Ascending aorta (tissue), 2 donors: Measurements from ENCODE around the gene CD8B. TPM values are rescaled to one million over a fixed set of nuclear protein-coding genes. Genes with fewer than 3 reads are reported as not detected.
A peak's percentile ranks its signal among the peaks of the same experiment; 100 is the strongest.
"Not testable (repeated sequence)": the region's sequence is repeated elsewhere in the genome, so short reads cannot be mapped to it uniquely, and the experiment has no call there.

ENCODE experiments used
- DNase-seq, 2 donors: peaks; one replicate each; pipeline ENCODE4 v3.0.0-alpha.2; 2019; ENCODE audit warnings: low spot score in 2 of 2
- H3K27ac ChIP-seq, 2 donors: fragments of 200-600 bp; sonication (generic); one replicate each; pipeline ENCODE4 v1.5.1; 2016 to 2017; ENCODE audit warnings: mild to moderate bottlenecking in 1 of 2
- H3K27me3 ChIP-seq: fragments of 200-600 bp; sonication (generic); one replicate; pipeline ENCODE4 v1.5.1; 2017
- H3K36me3 ChIP-seq, 2 donors: fragments of 200-600 bp; sonication (generic); one replicate each; pipeline ENCODE4 v1.5.1; 2016
- H3K4me1 ChIP-seq, 2 donors: fragments of 200-600 bp; sonication (generic); one replicate each; pipeline ENCODE4 v1.5.1; 2016 to 2017; ENCODE audit warnings: mild to moderate bottlenecking in 1 of 2
- H3K4me3 ChIP-seq, 2 donors: fragments of 200-600 bp; sonication (generic); one replicate each; pipeline ENCODE4 v1.5.1; 2016 to 2017; ENCODE audit warnings: mild to moderate bottlenecking in 1 of 2
- H3K9me3 ChIP-seq, 2 donors: fragments of 200-600 bp; sonication (generic); one replicate each; pipeline ENCODE4 v1.5.1; 2016
- intact Hi-C: fragments of 100-400 bp; cut with DNase I; formaldehyde crosslinking; loops from one replicate; pipeline ENCODE4 v1.15.1; 2023
- total RNA-seq: library from RNA; depleted of rRNA; stranded (reverse); fragments of >200 nt; gene quantifications from one replicate; pipeline ENCODE4 v1.1.0, GENCODE V29; 2016

CD8B gene
- total RNA-seq = not detected

GRCh38 chr2:86861628-86862379 lies at the start of gene CD8B:
Gene CD8B (minus strand): TSS chr2:86861886. CDS start chr2:86861865, 21 bp downstream.
- H3K27me3 ChIP-seq, H3K36me3 ChIP-seq, H3K4me1 ChIP-seq, DNase-seq, H3K9me3 ChIP-seq, intact Hi-C loops, H3K27ac ChIP-seq: not testable (repeated sequence)
- peak within 1 kb of the TSS in 1 of 2 donors; percentile 36 for H3K4me3 ChIP-seq

GRCh38 chr2:86905868-86906267 lies 44.2 kb upstream of the CD8B start:
- H3K4me1 ChIP-seq, intact Hi-C loops: not testable (repeated sequence)

GRCh38 chr2:86900687-86901086 lies 39.0 kb upstream of the CD8B start:
- intact Hi-C loops = not testable (repeated sequence)

More at GRCh38 chr2:86905868-86906267, 44.2 kb upstream of the CD8B start:
- not testable (repeated sequence) for H3K36me3 ChIP-seq, H3K4me3 ChIP-seq, H3K27ac ChIP-seq, H3K27me3 ChIP-seq, DNase-seq, H3K9me3 ChIP-seq

GRCh38 chr2:86886026-86886425 lies 24.3 kb upstream of the CD8B start:
- H3K9me3 ChIP-seq, H3K4me1 ChIP-seq, H3K36me3 ChIP-seq, H3K27me3 ChIP-seq, H3K27ac ChIP-seq, DNase-seq, intact Hi-C loops, H3K4me3 ChIP-seq: not testable (repeated sequence)

More at GRCh38 chr2:86900687-86901086, 39.0 kb upstream of the CD8B start:
- not testable (repeated sequence) for H3K27ac ChIP-seq, H3K27me3 ChIP-seq, H3K36me3 ChIP-seq, H3K4me1 ChIP-seq, DNase-seq, H3K4me3 ChIP-seq, H3K9me3 ChIP-seq

GRCh38 chr2:86882865-86883264 lies 21.2 kb upstream of the CD8B start:
- DNase-seq, H3K9me3 ChIP-seq, H3K4me3 ChIP-seq, H3K27ac ChIP-seq, intact Hi-C loops, H3K27me3 ChIP-seq, H3K36me3 ChIP-seq, H3K4me1 ChIP-seq: not testable (repeated sequence)

- H3K9me3 ChIP-seq, DNase-seq, H3K4me1 ChIP-seq, intact Hi-C loops, H3K27me3 ChIP-seq, H3K36me3 ChIP-seq, H3K27ac ChIP-seq, H3K4me3 ChIP-seq: not testable (repeated sequence)
These were observed 20.5 kb upstream of the CD8B start for GRCh38 chr2:86882118-86882665.

GRCh38 chr2:86878986-86879385 lies 17.3 kb upstream of the CD8B start:
- H3K4me1 ChIP-seq, H3K27ac ChIP-seq, H3K4me3 ChIP-seq, H3K27me3 ChIP-seq, H3K36me3 ChIP-seq, DNase-seq, intact Hi-C loops, H3K9me3 ChIP-seq: not testable (repeated sequence)

GRCh38 chr2:86870941-86871340 lies 9.3 kb upstream of the CD8B start:
- H3K27ac ChIP-seq, DNase-seq, H3K4me1 ChIP-seq, H3K27me3 ChIP-seq, H3K9me3 ChIP-seq, H3K4me3 ChIP-seq, intact Hi-C loops, H3K36me3 ChIP-seq: not testable (repeated sequence)

GRCh38 chr2:86868895-86869468 lies 7.3 kb upstream of the CD8B start:
- H3K4me3 ChIP-seq, intact Hi-C loops, DNase-seq, H3K27ac ChIP-seq, H3K27me3 ChIP-seq, H3K36me3 ChIP-seq, H3K4me1 ChIP-seq, H3K9me3 ChIP-seq: not testable (repeated sequence)

GRCh38 chr2:86862380-86862703 lies 656 bp upstream of the CD8B start:
- intact Hi-C loops, H3K4me1 ChIP-seq, H3K27me3 ChIP-seq, DNase-seq, H3K4me3 ChIP-seq, H3K9me3 ChIP-seq, H3K27ac ChIP-seq, H3K36me3 ChIP-seq: not testable (repeated sequence)

- peak overlapping the region in 1 of 2 donors; percentile 36 for H3K4me3 ChIP-seq
- H3K27ac ChIP-seq, H3K4me1 ChIP-seq, DNase-seq, H3K9me3 ChIP-seq, H3K27me3 ChIP-seq, H3K36me3 ChIP-seq, intact Hi-C loops: not testable (repeated sequence)
These were observed 511 bp downstream of the CD8B start for GRCh38 chr2:86861175-86861574.

GRCh38 chr2:86860573-86860972 lies 1.1 kb downstream of the CD8B start:
- intact Hi-C loops, H3K4me3 ChIP-seq, DNase-seq, H3K27me3 ChIP-seq, H3K4me1 ChIP-seq, H3K27ac ChIP-seq, H3K9me3 ChIP-seq, H3K36me3 ChIP-seq: not testable (repeated sequence)

- H3K4me1 ChIP-seq, intact Hi-C loops, H3K9me3 ChIP-seq, H3K27ac ChIP-seq, H3K36me3 ChIP-seq, H3K4me3 ChIP-seq, DNase-seq, H3K27me3 ChIP-seq: not testable (repeated sequence)
These were observed 4.0 kb downstream of the CD8B start for GRCh38 chr2:86857688-86858087.

GRCh38 chr2:86856498-86856897 lies 5.2 kb downstream of the CD8B start:
- H3K9me3 ChIP-seq, intact Hi-C loops: not testable (repeated sequence)

More at GRCh38 chr2:86856498-86856897, 5.2 kb downstream of the CD8B start:
- not testable (repeated sequence) for H3K4me3 ChIP-seq, H3K36me3 ChIP-seq, H3K4me1 ChIP-seq, H3K27me3 ChIP-seq, H3K27ac ChIP-seq, DNase-seq
